IPS DF 6.9 (cell line): ENCODE measurements around the gene MPRIP.

ENCODE experiments used
- DNase-seq: peaks from one replicate; pipeline ENCODE4 v3.0.0-alpha.2; 2013; ENCODE audit warnings: low read depth, low spot score
- H3K27ac ChIP-seq: one replicate; pipeline ENCODE4 v1.5.1; 2013; ENCODE audit warnings: low read length, control low read depth
- H3K27me3 ChIP-seq: 2 replicates; pipeline ENCODE4 v1.6.1; 2013; ENCODE audit warnings: mild to moderate bottlenecking, low read length; ENCODE audit not compliant: control insufficient read depth, insufficient read depth
- H3K36me3 ChIP-seq: 2 replicates; pipeline ENCODE4 v1.6.1; 2013; ENCODE audit warnings: low read length; ENCODE audit not compliant: control insufficient read depth, insufficient read depth
- H3K4me1 ChIP-seq: 2 replicates; pipeline ENCODE4 v1.6.1; 2013; ENCODE audit warnings: low read length; ENCODE audit not compliant: control insufficient read depth, insufficient read depth
- H3K4me3 ChIP-seq: 2 replicates; pipeline ENCODE4 v1.5.1; 2013; ENCODE audit warnings: mild to moderate bottlenecking, low read length
- H3K9me3 ChIP-seq: 2 replicates; pipeline ENCODE4 v1.6.1; 2013; ENCODE audit warnings: low read length, inconsistent platforms; ENCODE audit not compliant: control insufficient read depth, insufficient read depth
- WGBS: extraction: QIAGEN DNeasy Blood & Tissue Kit; methylation state at CpG from one replicate; pipeline ENCODE4 v1.1.7; 2013; ENCODE audit warnings: mixed read lengths, missing lambda C conversion rate; ENCODE audit not compliant: insufficient read length, insufficient coverage; 5-methylcytosine and 5-hydroxymethylcytosine counted together

The MPRIP gene

GRCh38 chr17:17175917-17176316, 133.7 kb downstream of the MPRIP start:
- WGBS = no CpG with 5 or more reads among the region's 12 CpGs
- Histone ChIP-seq H3K4me1 (peaks cover 1% of the 10 kb centered on the region; the same call in 1 of the 2 replicates), H3K36me3 (peaks cover 25% of the 10 kb centered on the region)

GRCh38 chr17:17176341-17176740, 134.1 kb downstream of the MPRIP start:
- Histone ChIP-seq H3K36me3 (peaks cover 25% of the 10 kb centered on the region), H3K4me1 (peaks cover 1% of the 10 kb centered on the region; the same call in 1 of the 2 replicates), H3K27me3 (no peaks in the 10 kb centered on the region), H3K4me3 (no peak overlapping the region), H3K27ac (no peak overlapping the region), H3K9me3 (no peaks in the 10 kb centered on the region)
- no peak for DNase-seq
- no CpG with 5 or more reads among the region's 12 CpGs for WGBS

More at GRCh38 chr17:17175917-17176316, 133.7 kb downstream of the MPRIP start:
- no peaks in the 10 kb centered on the region for H3K9me3 ChIP-seq
- DNase-seq = no peak
- H3K27ac ChIP-seq = no peak overlapping the region
- H3K4me3 ChIP-seq = no peak overlapping the region
- H3K27me3 ChIP-seq = no peaks in the 10 kb centered on the region

GRCh38 chr17:17177176-17177575, 134.9 kb downstream of the MPRIP start:
- no peaks in the 10 kb centered on the region for H3K27me3 ChIP-seq
- no CpG with 5 or more reads among the region's 12 CpGs for WGBS
- DNase-seq = no peak
- no peaks in the 10 kb centered on the region for H3K9me3 ChIP-seq
- no peak overlapping the region for H3K27ac ChIP-seq
- no peak overlapping the region for H3K4me3 ChIP-seq
- no peaks in the 10 kb centered on the region for H3K4me1 ChIP-seq
- peaks cover 25% of the 10 kb centered on the region for H3K36me3 ChIP-seq

GRCh38 chr17:17179371-17179827, 137.1 kb downstream of the MPRIP start:
- no peak for DNase-seq
- H3K9me3 ChIP-seq = no peaks in the 10 kb centered on the region
- no peaks in the 10 kb centered on the region; the same call in 1 of the 2 replicates for H3K4me1 ChIP-seq
- H3K27ac ChIP-seq = no peak overlapping the region
- H3K27me3 ChIP-seq = no peaks in the 10 kb centered on the region
- no peak overlapping the region for H3K4me3 ChIP-seq
- H3K36me3 ChIP-seq = peaks cover 32% of the 10 kb centered on the region
- no CpG with 5 or more reads among the region's 2 CpGs for WGBS

GRCh38 chr17:17180141-17180603, 137.9 kb downstream of the MPRIP start:
- Histone ChIP-seq H3K27ac (no peak overlapping the region), H3K4me1 (no peaks in the 10 kb centered on the region; the same call in 1 of the 2 replicates), H3K4me3 (no peak overlapping the region), H3K27me3 (no peaks in the 10 kb centered on the region), H3K9me3 (no peaks in the 10 kb centered on the region), H3K36me3 (peaks cover 32% of the 10 kb centered on the region)
- no peak for DNase-seq
- WGBS = no CpG with 5 or more reads among the region's 9 CpGs

GRCh38 chr17:17180741-17181525, 138.7 kb downstream of the MPRIP start:
- H3K27ac ChIP-seq = no peak overlapping the region
- H3K9me3 ChIP-seq = no peaks in the 10 kb centered on the region
- H3K27me3 ChIP-seq = no peaks in the 10 kb centered on the region
- no peaks in the 10 kb centered on the region; the same call in 1 of the 2 replicates for H3K4me1 ChIP-seq
- H3K36me3 ChIP-seq = peaks cover 27% of the 10 kb centered on the region
- no CpG with 5 or more reads among the region's 13 CpGs for whole genome bisulfite sequencing
- H3K4me3 ChIP-seq = no peak overlapping the region
- DNase-seq = no peak

GRCh38 chr17:17181666-17182597, 139.7 kb downstream of the MPRIP start:
- Histone ChIP-seq H3K36me3 (peaks cover 25% of the 10 kb centered on the region), H3K9me3 (no peaks in the 10 kb centered on the region), H3K4me1 (no peaks in the 10 kb centered on the region; the same call in 1 of the 2 replicates), H3K27me3 (no peaks in the 10 kb centered on the region), H3K27ac (no peak overlapping the region), H3K4me3 (no peak overlapping the region)
- no CpG with 5 or more reads among the region's 15 CpGs for WGBS
- no peak for DNase-seq

GRCh38 chr17:17182598-17183136, 140.4 kb downstream of the MPRIP start:
- Histone ChIP-seq H3K4me3 (no peak overlapping the region), H3K27ac (no peak overlapping the region), H3K27me3 (no peaks in the 10 kb centered on the region), H3K9me3 (no peaks in the 10 kb centered on the region), H3K36me3 (peaks cover 21% of the 10 kb centered on the region), H3K4me1 (no peaks in the 10 kb centered on the region; the same call in 1 of the 2 replicates)
- no peak for DNase-seq
- no CpG with 5 or more reads among the region's 6 CpGs for WGBS

- no peak for DNase-seq
- peaks cover 21% of the 10 kb centered on the region for H3K36me3 ChIP-seq
- H3K27ac ChIP-seq = no peak overlapping the region
- no peaks in the 10 kb centered on the region; the same call in 1 of the 2 replicates for H3K4me1 ChIP-seq
- no CpG with 5 or more reads among the region's 4 CpGs for WGBS
- H3K9me3 ChIP-seq = no peaks in the 10 kb centered on the region
- no peaks in the 10 kb centered on the region for H3K27me3 ChIP-seq
- H3K4me3 ChIP-seq = no peak overlapping the region
Measured at GRCh38 chr17:17183744-17184143, 141.5 kb downstream of the MPRIP start.
